GM12878 (cell line): Measurements from ENCODE around the gene BAZ2B.

Source experiments
- CREB1 ChIP-seq: IDR thresholded peaks from 2 replicates; pipeline ENCODE4 v1.6.1; 2012; ENCODE audit warnings: low read depth, mild to moderate bottlenecking, inconsistent platforms
- CTCF ChIP-seq, 3 experiments: IDR thresholded peaks in 2 of 3; conservative IDR thresholded peaks in 1 of 3; 2 replicates each; pipeline ENCODE4 v1.5.1; 2011; ENCODE audit warnings: low read depth in 3 of 3, low read length in 3 of 3, mild to moderate bottlenecking in 3 of 3, control low read depth in 2 of 3, moderate library complexity in 2 of 3, inconsistent platforms in 1 of 3, mixed read lengths in 1 of 3; ENCODE audit not compliant: control insufficient read depth in 2 of 3, insufficient read depth in 1 of 3; ENCODE audit errors: extremely low read depth in 1 of 3
- POLR2A ChIP-seq: IDR thresholded peaks from 2 replicates; pipeline ENCODE4 v1.6.1; 2011; ENCODE audit warnings: low read depth, mild to moderate bottlenecking, low read length
- REST ChIP-seq: IDR thresholded peaks from 2 replicates; pipeline ENCODE4 v1.6.1; 2012; ENCODE audit warnings: mild to moderate bottlenecking, low read depth, low read length
- SIX5 ChIP-seq: IDR thresholded peaks from 2 replicates; pipeline ENCODE4 v1.6.1; 2011; ENCODE audit warnings: mild to moderate bottlenecking, low read depth, low read length, moderate library complexity; ENCODE audit not compliant: severe bottlenecking
- SREBF1 ChIP-seq: IDR thresholded peaks from 2 replicates; pipeline ENCODE4 v1.6.1; 2012; ENCODE audit warnings: mild to moderate bottlenecking, low read length
- ZBTB33 ChIP-seq: fragments of 450-650 bp; IDR thresholded peaks from 2 replicates; pipeline ENCODE4 v1.6.1; 2017; ENCODE audit warnings: mild to moderate bottlenecking
- ZNF217 ChIP-seq: fragments of 450-650 bp; IDR thresholded peaks from 2 replicates; pipeline ENCODE4 v1.6.1; 2017; ENCODE audit warnings: antibody characterized with exemption, mild to moderate bottlenecking
- TF ChIP-seq, protein P1 (sequence below): IDR thresholded peaks from 2 replicates; pipeline ENCODE4 v1.6.1; 2012; ENCODE audit warnings: low read depth, low read length, improper control_type of control experiment

DNA sequence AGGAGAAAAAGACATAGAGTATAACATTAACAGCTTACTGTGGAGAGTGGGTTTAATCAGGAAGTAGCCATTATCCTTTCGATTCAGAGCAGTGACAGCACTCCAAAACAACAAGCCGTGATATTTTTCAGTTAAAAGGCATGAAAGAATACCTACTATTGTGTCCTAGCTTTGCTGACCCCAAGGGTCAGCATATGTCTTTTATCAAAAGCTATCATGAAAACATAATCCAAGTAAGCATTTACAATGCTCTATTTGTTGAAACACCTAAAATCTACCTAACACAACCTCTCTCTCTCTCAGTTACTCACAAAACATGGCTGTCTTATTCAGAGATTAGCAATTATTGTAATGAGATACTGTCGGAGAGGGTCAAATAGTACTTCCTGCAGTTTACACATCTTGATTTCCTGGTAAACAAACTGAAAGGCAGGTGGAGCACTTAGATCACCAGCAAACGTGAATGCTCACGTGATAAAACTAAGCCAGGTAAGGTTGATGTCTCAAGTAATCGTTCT is 100.0 kb downstream of the BAZ2B start:
- TF ChIP-seq SIX5: no peak
- TF ChIP-seq CTCF (IDR thresholded peaks at IDR 0.05 in 2 of 3, conservative IDR thresholded peaks at IDR 0.05 in 1 of 3; ENCODE audit: control insufficient read depth in 2 of 3, extremely low read depth in 1 of 3, insufficient read depth in 1 of 3, low read depth in 3 of 3, low read length in 3 of 3): peak in 2 of 3 experiments; percentile 16 to 36; a peak in 3 of 6 replicates
- TF ChIP-seq POLR2A: peak; percentile 40; the same call in 1 of the 2 replicates
- TF ChIP-seq CREB1: no peak
- TF ChIP-seq, protein P1, sequence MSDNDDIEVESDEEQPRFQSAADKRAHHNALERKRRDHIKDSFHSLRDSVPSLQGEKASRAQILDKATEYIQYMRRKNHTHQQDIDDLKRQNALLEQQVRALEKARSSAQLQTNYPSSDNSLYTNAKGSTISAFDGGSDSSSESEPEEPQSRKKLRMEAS: no peak
- no peak for TF ChIP-seq REST
- TF ChIP-seq SREBF1: no peak
- no peak for TF ChIP-seq ZNF217
- TF ChIP-seq ZBTB33: no peak
